Loucy (cell line): Measurements from ENCODE around the gene EPB41L5.
"Not testable (repeated sequence)": the region's sequence is repeated elsewhere in the genome, so short reads cannot be mapped to it uniquely, and the experiment has no call there.

Experiments
- H2AFZ ChIP-seq: fragments of 200-600 bp; sonication (generic); 2 replicates; pipeline ENCODE4 v1.6.0; 2016; ENCODE audit warnings: antibody characterized with exemption, mild to moderate bottlenecking, low read length, moderate library complexity
- H3F3A ChIP-seq: fragments of 200-600 bp; 2 replicates; pipeline ENCODE4 v1.6.0; 2016; ENCODE audit warnings: antibody characterized with exemption, low read depth, mild to moderate bottlenecking
- H3K27me3 ChIP-seq: fragments of 200-600 bp; sonication (generic); 2 replicates; pipeline ENCODE4 v1.6.1; 2014; ENCODE audit warnings: low read length, mild to moderate bottlenecking; ENCODE audit not compliant: insufficient read depth, poor library complexity, severe bottlenecking
- H3K36me3 ChIP-seq: fragments of 200-600 bp; sonication (generic); 2 replicates; pipeline ENCODE4 v1.6.1; 2016; ENCODE audit warnings: low read length; ENCODE audit not compliant: insufficient read depth
- H3K4me1 ChIP-seq: fragments of 200-600 bp; sonication (generic); 2 replicates; pipeline ENCODE4 v1.5.1; 2014; ENCODE audit warnings: low read length, mild to moderate bottlenecking; ENCODE audit not compliant: insufficient read depth, poor library complexity, severe bottlenecking
- H3K4me2 ChIP-seq: fragments of 200-600 bp; sonication (generic); 2 replicates; pipeline ENCODE4 v1.6.0; 2014; ENCODE audit warnings: antibody characterized with exemption, low read length, low read depth, mild to moderate bottlenecking; ENCODE audit not compliant: poor library complexity, severe bottlenecking
- H3K4me3 ChIP-seq: fragments of 200-600 bp; sonication (generic); 2 replicates; pipeline ENCODE4 v1.5.1; 2014; ENCODE audit warnings: low read length, mild to moderate bottlenecking, mixed read lengths; ENCODE audit not compliant: poor library complexity, severe bottlenecking
- H3K79me2 ChIP-seq: fragments of 200-600 bp; sonication (generic); 2 replicates; pipeline ENCODE4 v1.6.1; 2014; ENCODE audit warnings: low read length; ENCODE audit not compliant: insufficient read depth
- H3K9ac ChIP-seq: fragments of 200-600 bp; sonication (generic); 2 replicates; pipeline ENCODE4 v1.6.0; 2014; ENCODE audit warnings: mild to moderate bottlenecking, low read depth, low read length, moderate library complexity; ENCODE audit not compliant: poor library complexity, severe bottlenecking
- H3K9me2 ChIP-seq: fragments of 200-600 bp; sonication (generic); replicated peaks from 2 replicates; pipeline ENCODE4 v1.6.1; 2016; ENCODE audit warnings: low read depth, low read length, mixed read lengths
- H3K9me3 ChIP-seq: fragments of 200-600 bp; sonication (generic); 2 replicates; pipeline ENCODE4 v1.6.1; 2014; ENCODE audit warnings: mild to moderate bottlenecking, antibody characterized with exemption, low read length, low read depth; ENCODE audit not compliant: insufficient read depth
- H4K20me1 ChIP-seq: fragments of 200-600 bp; sonication (generic); 2 replicates; pipeline ENCODE4 v1.6.0; 2014; ENCODE audit warnings: antibody characterized with exemption, low read length, mild to moderate bottlenecking; ENCODE audit not compliant: insufficient read depth, poor library complexity, severe bottlenecking
- CTCF ChIP-seq: fragments of 200-600 bp; sonication (generic); conservative IDR thresholded peaks from 2 replicates; pipeline ENCODE4 v1.5.1; 2014; ENCODE audit warnings: mild to moderate bottlenecking, antibody characterized with exemption, low read length
- EZH2phosphoT487 ChIP-seq: fragments of 200-600 bp; IDR thresholded peaks from 2 replicates; pipeline ENCODE4 v1.6.1; 2018; ENCODE audit warnings: antibody characterized with exemption, mild to moderate bottlenecking, moderate library complexity, borderline replicate concordance

The EPB41L5 gene

GRCh38 chr2:120060088-120060623, 47.3 kb downstream of the EPB41L5 start:
- Histone ChIP-seq H3K4me1 (no peaks in the 10 kb centered on the region), H3K27me3 (no peaks in the 10 kb centered on the region), H3F3A (no peaks in the 10 kb centered on the region), H3K4me3 (no peak overlapping the region), H3K36me3 (no peaks in the 10 kb centered on the region), H3K9me2 (no peaks in the 10 kb centered on the region), H3K9ac (no peak overlapping the region), H3K4me2 (no peak overlapping the region), H2AFZ (no peak overlapping the region), H3K9me3 (no peaks in the 10 kb centered on the region), H4K20me1 (no peaks in the 10 kb centered on the region), H3K79me2 (no peaks in the 10 kb centered on the region)
- TF ChIP-seq CTCF (no peak), EZH2phosphoT487 (no peak)

GRCh38 chr2:120064664-120065063, 51.8 kb downstream of the EPB41L5 start:
- TF ChIP-seq CTCF (no peak), EZH2phosphoT487 (no peak)
- Histone ChIP-seq H3K27me3 (no peaks in the 10 kb centered on the region), H3K4me3 (no peak overlapping the region), H2AFZ (no peak overlapping the region), H4K20me1 (no peaks in the 10 kb centered on the region), H3F3A (no peaks in the 10 kb centered on the region), H3K9me2 (no peaks in the 10 kb centered on the region), H3K4me1 (no peaks in the 10 kb centered on the region), H3K9me3 (no peaks in the 10 kb centered on the region), H3K9ac (no peak overlapping the region), H3K79me2 (no peaks in the 10 kb centered on the region), H3K36me3 (no peaks in the 10 kb centered on the region), H3K4me2 (no peak overlapping the region)

GRCh38 chr2:120066800-120067547, 54.1 kb downstream of the EPB41L5 start:
- H3K79me2 ChIP-seq = no peaks in the 10 kb centered on the region
- no peak overlapping the region for H3K9ac ChIP-seq
- H3K36me3 ChIP-seq = no peaks in the 10 kb centered on the region
- no peaks in the 10 kb centered on the region for H4K20me1 ChIP-seq
- H3K4me1 ChIP-seq = no peaks in the 10 kb centered on the region
- H3K4me2 ChIP-seq = no peak overlapping the region
- H3K4me3 ChIP-seq = no peak overlapping the region
- no peak overlapping the region for H2AFZ ChIP-seq
- H3F3A ChIP-seq = no peaks in the 10 kb centered on the region
- H3K9me3 ChIP-seq = no peaks in the 10 kb centered on the region
- H3K27me3 ChIP-seq = no peaks in the 10 kb centered on the region
- H3K9me2 ChIP-seq = no peaks in the 10 kb centered on the region
- TF ChIP-seq CTCF (no peak), EZH2phosphoT487 (no peak)

GRCh38 chr2:120068040-120068658, 55.3 kb downstream of the EPB41L5 start:
- H4K20me1 ChIP-seq, H3K36me3 ChIP-seq, H3F3A ChIP-seq, H3K4me3 ChIP-seq, H3K9ac ChIP-seq, H2AFZ ChIP-seq, H3K79me2 ChIP-seq, H3K4me2 ChIP-seq, H3K9me2 ChIP-seq, H3K9me3 ChIP-seq, H3K27me3 ChIP-seq, H3K4me1 ChIP-seq: not testable (repeated sequence)
